Peyer's patch (tissue), 4 donors: ENCODE measurements around the gene FER. TPM values are rescaled to one million over a fixed set of nuclear protein-coding genes. Genes with fewer than 3 reads are reported as not detected.

Experiments used
- DNase-seq, 3 donors: peaks; one replicate each; pipeline ENCODE4 v3.0.0-alpha.2; 2017 to 2019
- H3K27ac ChIP-seq, 4 donors: fragments of 200-600 bp; sonication (generic); one replicate each; pipeline ENCODE4 v1.5.1; 2016 to 2019
- H3K27me3 ChIP-seq, 2 donors: fragments of 200-600 bp; sonication (generic); one replicate each; pipeline ENCODE4 v1.5.1; 2019
- H3K36me3 ChIP-seq, 3 donors: fragments of 200-600 bp; sonication (generic); one replicate each; pipeline ENCODE4 v1.5.1; 2016 to 2019
- H3K4me1 ChIP-seq, 4 donors: fragments of 200-600 bp; sonication (generic); one replicate each; pipeline ENCODE4 v1.5.1; 2016 to 2019
- H3K4me3 ChIP-seq, 4 donors: fragments of 200-600 bp; sonication (generic); 1 replicate in 3 of 4; 2 replicates in 1 of 4; pipeline ENCODE4 v1.5.1; 2016 to 2019; ENCODE audit warnings: mild to moderate bottlenecking in 1 of 4
- H3K9me3 ChIP-seq, 4 donors: fragments of 200-600 bp; sonication (generic); one replicate each; pipeline ENCODE4 v1.5.1; 2016 to 2019; ENCODE audit warnings: mild to moderate bottlenecking in 1 of 4
- CTCF ChIP-seq, 6 experiments: fragments of 450-650 bp in 4 of 6; fragments of 200-600 bp in 2 of 6; sonication (generic) in 1 of 6; IDR thresholded peaks; one replicate each; pipeline ENCODE4 v1.5.1; 2017 to 2019; ENCODE audit warnings: antibody characterized with exemption in 6 of 6, mild to moderate bottlenecking in 3 of 6, moderate library complexity in 1 of 6
- POLR2A ChIP-seq, 2 donors: fragments of 450-650 bp; IDR thresholded peaks; one replicate each; pipeline ENCODE4 v1.5.1; 2017; ENCODE audit warnings: antibody characterized with exemption in 2 of 2, mild to moderate bottlenecking in 2 of 2, moderate library complexity in 2 of 2
- total RNA-seq, 4 donors: library from RNA; depleted of rRNA; stranded (reverse); fragments of >200 nt; gene quantifications; one replicate each; pipeline ENCODE4 v1.1.0, GENCODE V29; 2016

Gene FER
- total RNA-seq, 4 donors from 2014 or later = 8.4 to 104 (median 12.5) TPM

- TF ChIP-seq CTCF (IDR thresholded peaks at IDR 0.05) = peak in 1 of 6 experiments; percentile 13
- peak; percentile 74 to 84 for TF ChIP-seq POLR2A (IDR thresholded peaks at IDR 0.05)
- H3K27ac ChIP-seq = peak overlapping the region; percentile 86 to 93 (median 87)
- H3K4me3 ChIP-seq = peak overlapping the region; percentile 68 to 93 (median 72)
- H3K4me1 ChIP-seq = peaks cover 0 to 6% (median 0%) of the 10 kb centered on the region in 4 donors
- H3K27me3 ChIP-seq = no peaks in the 10 kb centered on the region
- H3K36me3 ChIP-seq = no peaks in the 10 kb centered on the region
- DNase-seq = peak; percentile 73 to 94 (median 93)
- no peaks in the 10 kb centered on the region for H3K9me3 ChIP-seq
Observed at GRCh38 chr5:108727651-108728565, 19.8 kb upstream of the FER start.

- Histone ChIP-seq H3K4me1 (peaks cover 0 to 6% (median 0%) of the 10 kb centered on the region in 4 donors), H3K4me3 (peak overlapping the region; percentile 68 to 93 (median 72)), H3K9me3 (no peaks in the 10 kb centered on the region), H3K36me3 (no peaks in the 10 kb centered on the region), H3K27ac (peak overlapping the region; percentile 86 to 93 (median 87)), H3K27me3 (no peaks in the 10 kb centered on the region)
- peak in 1 of 3 donors; percentile 53 for DNase-seq
- TF ChIP-seq CTCF (IDR thresholded peaks at IDR 0.05) = no peak
- no peak for TF ChIP-seq POLR2A (IDR thresholded peaks at IDR 0.05)
Observed at GRCh38 chr5:108728566-108729241, 19.0 kb upstream of the FER start.

- Histone ChIP-seq H3K36me3 (no peaks in the 10 kb centered on the region), H3K27ac (peak overlapping the region in 1 of 4 donors; percentile 88), H3K4me3 (peak overlapping the region in 1 of 4 donors; percentile 71), H3K27me3 (no peaks in the 10 kb centered on the region), H3K4me1 (peaks cover 0 to 6% (median 0%) of the 10 kb centered on the region in 4 donors), H3K9me3 (no peaks in the 10 kb centered on the region)
- TF ChIP-seq CTCF (IDR thresholded peaks at IDR 0.05) (no peak), POLR2A (IDR thresholded peaks at IDR 0.05) (no peak)
- DNase-seq = no peak
Observed at GRCh38 chr5:108729242-108729615, 18.5 kb upstream of the FER start.

- H3K4me3 ChIP-seq = no peak overlapping the region
- no peak overlapping the region for H3K27ac ChIP-seq
- TF ChIP-seq POLR2A (IDR thresholded peaks at IDR 0.05) (no peak), CTCF (IDR thresholded peaks at IDR 0.05) (no peak)
- no peaks in the 10 kb centered on the region for H3K36me3 ChIP-seq
- H3K9me3 ChIP-seq = no peaks in the 10 kb centered on the region
- peaks cover 0 to 6% (median 0%) of the 10 kb centered on the region in 4 donors for H3K4me1 ChIP-seq
- DNase-seq = no peak
- H3K27me3 ChIP-seq = no peaks in the 10 kb centered on the region
Observed at GRCh38 chr5:108730617-108731340, 16.9 kb upstream of the FER start.

- Histone ChIP-seq H3K27ac (no peak overlapping the region), H3K4me3 (no peak overlapping the region), H3K9me3 (no peaks in the 10 kb centered on the region), H3K4me1 (no peaks in the 10 kb centered on the region), H3K27me3 (no peaks in the 10 kb centered on the region), H3K36me3 (no peaks in the 10 kb centered on the region)
- no peak for TF ChIP-seq POLR2A (IDR thresholded peaks at IDR 0.05)
- TF ChIP-seq CTCF (IDR thresholded peaks at IDR 0.05) = no peak
- DNase-seq = no peak
Observed at GRCh38 chr5:108735790-108736189, 11.9 kb upstream of the FER start.
